Neuronal stem cell (in vitro differentiated cells): Measurements from ENCODE around the gene EVL.

Source experiments
- DNase-seq: peaks from one replicate; pipeline ENCODE4 v3.0.0-alpha.2; 2013; ENCODE audit warnings: low spot score
- H2AFZ ChIP-seq: one replicate; pipeline ENCODE4 v1.6.1; 2013; ENCODE audit warnings: mild to moderate bottlenecking, low read length, inconsistent platforms
- H2AK5ac ChIP-seq: 2 replicates; pipeline ENCODE4 v1.6.1; 2013; ENCODE audit warnings: low read depth, mild to moderate bottlenecking, inconsistent platforms, low read length, moderate library complexity, mixed read lengths
- H2BK120ac ChIP-seq: 2 replicates; pipeline ENCODE4 v1.6.1; 2013; ENCODE audit warnings: low read depth, mild to moderate bottlenecking, inconsistent platforms, low read length, moderate library complexity, mixed read lengths
- H2BK12ac ChIP-seq: one replicate; pipeline ENCODE4 v1.6.1; 2013; ENCODE audit warnings: low read length, inconsistent platforms
- H2BK15ac ChIP-seq: 2 replicates; pipeline ENCODE4 v1.6.1; 2013; ENCODE audit warnings: mild to moderate bottlenecking, low read length, inconsistent platforms, mixed read lengths
- H2BK5ac ChIP-seq: one replicate; pipeline ENCODE4 v1.6.1; 2013; ENCODE audit warnings: inconsistent platforms, mild to moderate bottlenecking, low read length, moderate library complexity
- H3K14ac ChIP-seq: one replicate; pipeline ENCODE4 v1.6.1; 2013; ENCODE audit warnings: low read length, inconsistent platforms
- H3K18ac ChIP-seq: 2 replicates; pipeline ENCODE4 v1.6.1; 2013; ENCODE audit warnings: low read length, inconsistent platforms
- H3K23ac ChIP-seq: 2 replicates; pipeline ENCODE4 v1.6.1; 2013; ENCODE audit warnings: low read depth, mild to moderate bottlenecking, mixed read lengths, low read length, inconsistent platforms; ENCODE audit not compliant: poor library complexity
- H3K27ac ChIP-seq: replicated peaks from 3 replicates; pipeline ENCODE4 v1.5.1; 2013; ENCODE audit warnings: low read length, inconsistent platforms
- H3K27me3 ChIP-seq, 3 experiments: 2 replicates each; pipeline ENCODE4 v1.6.1; 2013; ENCODE audit warnings: low read length in 3 of 3, mild to moderate bottlenecking in 2 of 3, inconsistent platforms in 1 of 3, low read depth in 1 of 3, mixed read lengths in 1 of 3, moderate library complexity in 1 of 3; ENCODE audit not compliant: control insufficient read depth in 3 of 3, insufficient read depth in 3 of 3
- H3K36me3 ChIP-seq, 2 donors: replicated peaks in 1 of 2; 2 replicates each; pipeline ENCODE4 v1.6.1; 2013; ENCODE audit warnings: low read length in 2 of 2; ENCODE audit not compliant: control insufficient read depth in 2 of 2, insufficient read depth in 2 of 2
- H3K4ac ChIP-seq: 2 replicates; pipeline ENCODE4 v1.6.1; 2013; ENCODE audit warnings: inconsistent platforms, mild to moderate bottlenecking, low read length, moderate library complexity
- H3K4me1 ChIP-seq, 2 donors: 1 replicate in 1 of 2; 2 replicates in 1 of 2; pipeline ENCODE4 v1.6.1; 2013; ENCODE audit warnings: low read length in 2 of 2, low read depth in 1 of 2; ENCODE audit not compliant: control insufficient read depth in 2 of 2, insufficient read depth in 1 of 2
- H3K4me2 ChIP-seq: one replicate; pipeline ENCODE4 v1.6.1; 2013; ENCODE audit warnings: mild to moderate bottlenecking, low read length, inconsistent platforms; ENCODE audit not compliant: insufficient read depth, poor library complexity, severe bottlenecking
- H3K4me3 ChIP-seq, 2 donors: 2 replicates each; pipeline ENCODE4 v1.5.1; 2013; ENCODE audit warnings: low read length in 2 of 2, mild to moderate bottlenecking in 2 of 2, inconsistent platforms in 1 of 2, moderate library complexity in 1 of 2
- H3K79me1 ChIP-seq: one replicate; pipeline ENCODE4 v1.6.1; 2013; ENCODE audit warnings: low read depth, mild to moderate bottlenecking, inconsistent platforms, low read length, moderate library complexity
- H3K9ac ChIP-seq: one replicate; pipeline ENCODE4 v1.6.1; 2013; ENCODE audit warnings: mild to moderate bottlenecking, low read depth, low read length, inconsistent platforms; ENCODE audit not compliant: poor library complexity
- H3K9me3 ChIP-seq, 2 donors: replicated peaks in 1 of 2; 2 replicates each; pipeline versions ENCODE3 to v1.6.1; 2013; ENCODE audit warnings: low read length in 2 of 2, mild to moderate bottlenecking in 2 of 2, inconsistent platforms in 1 of 2, low read depth in 1 of 2, mixed read lengths in 1 of 2, moderate library complexity in 1 of 2; ENCODE audit not compliant: control insufficient read depth in 2 of 2, insufficient read depth in 1 of 2
- H4K8ac ChIP-seq: one replicate; pipeline ENCODE4 v1.6.1; 2013; ENCODE audit warnings: low read depth, mild to moderate bottlenecking, inconsistent platforms, low read length, moderate library complexity
- H4K91ac ChIP-seq: one replicate; pipeline ENCODE4 v1.6.1; 2013; ENCODE audit warnings: low read length, low read depth, mild to moderate bottlenecking, inconsistent platforms; ENCODE audit not compliant: poor library complexity
- WGBS, 2 donors: extraction: QIAGEN DNeasy Blood & Tissue Kit; methylation state at CpG; one replicate each; pipeline ENCODE4 v1.1.7; 2013; ENCODE audit warnings: missing lambda C conversion rate in 2 of 2, mixed read lengths in 1 of 2; ENCODE audit not compliant: insufficient read length in 2 of 2, insufficient replicate concordance in 1 of 2; ENCODE audit errors: extremely low coverage in 2 of 2; 5-methylcytosine and 5-hydroxymethylcytosine counted together

EVL gene

DNA sequence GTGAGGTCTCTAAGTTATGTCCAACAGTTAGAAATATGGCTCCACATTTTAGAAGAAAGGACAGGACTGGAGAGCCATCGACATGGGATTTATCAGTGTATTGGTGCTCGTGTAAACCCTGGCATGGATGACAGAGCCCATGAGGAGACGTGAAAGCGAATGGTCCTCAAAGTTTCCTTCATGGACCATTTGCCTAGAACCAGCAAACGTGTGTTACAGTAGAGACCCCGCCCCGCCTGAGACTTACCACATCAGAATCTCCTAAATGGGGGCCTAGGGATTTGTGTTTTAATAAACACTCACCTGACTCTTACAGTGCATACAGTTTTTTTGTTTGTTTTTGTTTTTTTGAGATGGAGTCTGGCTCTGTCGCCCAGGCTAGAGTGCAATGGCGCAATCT is 12.2 kb downstream of the EVL start:
- peaks cover 9% of the 10 kb centered on the region for H3K79me1 ChIP-seq
- H2BK5ac ChIP-seq, result no peak overlapping the region
- H4K91ac ChIP-seq, result no peak overlapping the region
- no CpG with 5 or more reads among the region's 9 CpGs for WGBS, 2 donors
- no peaks in the 10 kb centered on the region for H3K27me3 ChIP-seq
- H3K9ac ChIP-seq, result no peak overlapping the region
- H3K9me3 ChIP-seq, result peaks cover 0 to 4% of the 10 kb centered on the region in 2 donors
- H3K4ac ChIP-seq, result no peak overlapping the region
- H3K14ac ChIP-seq, result no peak overlapping the region
- H4K8ac ChIP-seq, result no peak overlapping the region
- no peak overlapping the region for H2BK15ac ChIP-seq
- H3K36me3 ChIP-seq, result no peaks in the 10 kb centered on the region
- no peak overlapping the region for H2AFZ ChIP-seq
- no peak overlapping the region for H3K23ac ChIP-seq
- DNase-seq, result no peak
- no peak overlapping the region for H2BK12ac ChIP-seq
- no peak overlapping the region for H2BK120ac ChIP-seq
- peaks cover 0 to 6% of the 10 kb centered on the region in 2 donors for H3K4me1 ChIP-seq
- H2AK5ac ChIP-seq, result no peak overlapping the region
- no peak overlapping the region for H3K4me3 ChIP-seq
- H3K27ac ChIP-seq, result no peak overlapping the region
- no peak overlapping the region for H3K4me2 ChIP-seq
- no peak overlapping the region for H3K18ac ChIP-seq

DNA sequence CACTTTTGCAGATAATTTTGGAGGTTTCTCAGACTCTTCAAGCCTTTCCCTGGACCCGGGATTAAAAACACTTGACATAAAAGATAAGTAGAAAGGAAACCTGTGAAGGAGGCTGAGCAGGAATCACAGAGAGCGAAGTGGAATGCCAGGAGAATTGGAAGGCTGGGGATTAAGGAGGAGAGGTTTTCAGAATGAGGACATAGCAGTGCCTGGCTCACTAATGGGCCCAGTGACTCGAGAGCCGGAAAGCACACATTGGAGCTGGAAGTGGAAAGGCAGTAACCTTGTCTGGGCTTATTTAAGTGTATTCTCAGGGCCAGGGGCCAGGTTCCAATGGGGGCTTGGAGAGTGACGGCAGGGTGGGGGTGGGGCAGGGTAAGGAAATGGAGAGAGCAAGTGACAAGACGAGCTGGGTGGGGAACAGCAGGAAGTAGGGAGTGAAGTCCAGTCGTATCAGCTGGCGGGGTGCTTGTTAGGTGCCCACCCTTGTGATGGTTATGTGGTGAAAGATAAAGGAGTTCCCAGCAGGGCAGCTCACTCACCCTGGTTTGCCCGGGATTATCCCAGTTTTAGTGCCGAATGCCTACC is 13.1 kb downstream of the EVL start:
- Histone ChIP-seq H3K4ac (no peak overlapping the region), H2AFZ (no peak overlapping the region), H3K4me2 (no peak overlapping the region), H3K36me3 (no peaks in the 10 kb centered on the region), H2BK120ac (no peak overlapping the region), H3K18ac (no peak overlapping the region), H3K23ac (no peak overlapping the region), H4K91ac (no peak overlapping the region), H4K8ac (no peak overlapping the region), H2BK15ac (no peak overlapping the region), H3K4me3 (no peak overlapping the region), H3K14ac (no peak overlapping the region), H3K4me1 (peaks cover 0 to 2% of the 10 kb centered on the region in 2 donors), H2BK5ac (no peak overlapping the region), H3K27me3 (no peaks in the 10 kb centered on the region), H3K27ac (no peak overlapping the region), H3K9ac (no peak overlapping the region), H3K79me1 (peaks cover 9% of the 10 kb centered on the region), H3K9me3 (peaks cover 0 to 4% of the 10 kb centered on the region in 2 donors), H2AK5ac (no peak overlapping the region), H2BK12ac (no peak overlapping the region)
- no CpG with 5 or more reads among the region's 10 CpGs for WGBS, 2 donors
- DNase-seq, result no peak

DNA sequence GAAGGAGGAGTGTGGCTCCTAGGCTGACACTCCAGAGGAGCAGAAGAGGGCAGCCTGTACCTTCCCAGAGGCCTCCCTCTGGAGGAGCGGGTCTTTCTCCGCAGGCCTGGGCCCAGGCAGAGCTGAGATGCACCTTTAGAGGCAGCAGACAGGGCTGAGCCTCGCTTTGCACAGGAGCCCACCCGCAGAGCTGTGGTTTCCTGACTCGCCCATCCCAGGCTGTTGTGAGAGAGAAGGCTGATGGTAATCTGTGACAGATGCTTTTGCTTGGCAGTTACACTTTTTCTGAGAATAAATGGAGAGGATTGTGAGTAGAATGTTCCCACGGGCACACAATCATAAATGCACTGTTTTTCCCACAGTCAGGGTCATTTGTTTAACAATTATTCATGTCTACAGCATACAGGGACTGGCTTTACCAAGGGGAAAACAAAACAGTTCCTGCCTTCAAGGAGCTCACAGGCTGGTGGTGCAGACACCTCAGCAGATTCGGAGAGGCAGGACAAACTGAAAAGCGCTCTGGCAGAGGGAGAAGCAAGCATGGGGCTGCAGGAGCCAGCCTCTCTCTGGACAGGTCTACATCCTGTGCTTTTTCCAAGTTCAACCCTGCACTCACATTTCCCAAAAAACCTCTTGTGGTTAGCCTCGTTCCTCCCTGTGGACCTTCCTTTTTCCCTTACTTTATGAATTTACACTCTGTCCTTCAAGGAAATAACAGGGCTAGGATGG is 13.9 kb downstream of the EVL start:
- H3K27ac ChIP-seq, result no peak overlapping the region

DNA sequence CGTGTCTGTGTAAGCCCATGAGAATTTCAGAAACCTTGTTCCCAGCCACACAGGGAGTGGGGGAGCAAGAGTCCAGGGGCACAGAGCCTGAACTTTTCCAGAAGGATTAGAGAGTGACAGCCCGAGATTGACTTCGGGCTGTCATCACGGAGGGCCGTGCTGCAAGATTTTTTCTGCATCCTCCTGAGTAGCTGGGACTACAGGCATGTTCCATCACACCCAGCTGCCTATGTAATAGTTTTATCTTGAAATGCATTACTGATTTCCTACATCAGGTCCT is 14.4 kb downstream of the EVL start:
- DNase-seq, result no peak
- Histone ChIP-seq H2AK5ac (no peak overlapping the region), H3K79me1 (peaks cover 7% of the 10 kb centered on the region), H3K4me1 (peaks cover 0 to 2% of the 10 kb centered on the region in 2 donors), H2BK5ac (no peak overlapping the region), H3K9ac (no peak overlapping the region), H2BK120ac (no peak overlapping the region), H2BK15ac (no peak overlapping the region), H4K91ac (no peak overlapping the region), H3K36me3 (peaks cover 1 to 5% of the 10 kb centered on the region in 2 donors), H3K14ac (no peak overlapping the region), H3K18ac (no peak overlapping the region), H3K27me3 (no peaks in the 10 kb centered on the region), H3K27ac (no peak overlapping the region), H2BK12ac (no peak overlapping the region), H4K8ac (no peak overlapping the region), H3K9me3 (peaks cover 0 to 4% of the 10 kb centered on the region in 2 donors), H3K4me2 (no peak overlapping the region), H3K23ac (no peak overlapping the region), H2AFZ (no peak overlapping the region), H3K4ac (no peak overlapping the region), H3K4me3 (no peak overlapping the region)
- no CpG with 5 or more reads among the region's 5 CpGs for WGBS, 2 donors

More for the DNA sequence above, 13.9 kb downstream of the EVL start:
- H3K4me3 ChIP-seq, result no peak overlapping the region
- H2BK120ac ChIP-seq, result no peak overlapping the region
- H2AK5ac ChIP-seq, result no peak overlapping the region
- H2BK5ac ChIP-seq, result no peak overlapping the region
- H2AFZ ChIP-seq, result no peak overlapping the region
- no peak overlapping the region for H3K18ac ChIP-seq
- H3K4ac ChIP-seq, result no peak overlapping the region
- H3K14ac ChIP-seq, result no peak overlapping the region
- H4K8ac ChIP-seq, result no peak overlapping the region
- H3K9me3 ChIP-seq, result peaks cover 0 to 4% of the 10 kb centered on the region in 2 donors
- H4K91ac ChIP-seq, result no peak overlapping the region
- H3K79me1 ChIP-seq, result peaks cover 9% of the 10 kb centered on the region
- no peak overlapping the region for H3K23ac ChIP-seq
- peaks cover 0 to 2% of the 10 kb centered on the region in 2 donors for H3K4me1 ChIP-seq
- H2BK15ac ChIP-seq, result no peak overlapping the region
- peak overlapping the region; percentile 22 for H3K9ac ChIP-seq
- no peak overlapping the region for H2BK12ac ChIP-seq
- no peak for DNase-seq
- H3K36me3 ChIP-seq, result peaks cover 0 to under 1% of the 10 kb centered on the region in 2 donors
- no CpG with 5 or more reads among the region's 9 CpGs for WGBS, 2 donors
- H3K27me3 ChIP-seq, result no peaks in the 10 kb centered on the region
- H3K4me2 ChIP-seq, result no peak overlapping the region
